ENCODE data around the gene TMEM151B.

TMEM151B gene

DNA sequence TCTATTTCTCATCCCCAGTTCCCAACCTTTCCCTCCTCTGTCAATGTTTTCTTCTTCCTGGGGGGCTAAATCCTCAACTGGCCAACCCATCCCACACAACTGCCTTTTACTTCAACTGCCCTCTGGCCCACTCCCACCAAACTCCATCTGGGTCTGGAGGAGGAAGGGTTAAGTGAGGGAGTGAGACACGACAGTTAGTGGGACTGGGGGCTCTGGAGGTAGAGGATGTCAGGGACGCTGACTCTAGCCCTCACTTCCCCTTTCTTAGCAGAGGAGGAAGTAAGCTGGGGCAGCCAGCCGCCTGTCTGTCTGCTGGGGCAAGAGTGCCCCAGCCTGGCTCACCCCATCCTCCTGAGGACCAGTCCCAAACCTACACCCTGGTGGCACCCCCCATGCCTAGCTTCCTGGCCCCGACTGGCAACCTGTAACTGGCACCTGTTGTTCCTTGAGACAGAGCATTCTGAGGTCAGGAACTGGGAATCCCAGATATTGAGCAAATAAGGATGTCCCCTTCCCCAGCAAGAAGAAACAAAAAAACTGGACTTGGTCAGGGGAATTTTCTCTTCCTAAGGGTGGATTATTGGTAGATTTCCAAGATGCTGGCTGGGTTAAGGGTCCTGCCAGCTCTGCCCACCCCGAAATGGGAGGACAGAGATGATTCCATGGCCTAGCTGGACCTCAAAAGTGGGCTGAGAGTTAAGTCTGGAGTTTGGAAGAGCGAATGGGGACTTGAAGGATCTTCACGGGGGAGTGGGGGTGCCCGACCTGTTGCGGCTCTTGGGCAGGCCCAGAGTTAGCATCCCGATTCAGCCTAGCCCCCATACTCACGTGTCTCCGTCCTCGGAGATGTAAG, 5.9 kb upstream of the TMEM151B start:
- DNase-seq (ENCODE audit: low spot score) = no peak

DNA sequence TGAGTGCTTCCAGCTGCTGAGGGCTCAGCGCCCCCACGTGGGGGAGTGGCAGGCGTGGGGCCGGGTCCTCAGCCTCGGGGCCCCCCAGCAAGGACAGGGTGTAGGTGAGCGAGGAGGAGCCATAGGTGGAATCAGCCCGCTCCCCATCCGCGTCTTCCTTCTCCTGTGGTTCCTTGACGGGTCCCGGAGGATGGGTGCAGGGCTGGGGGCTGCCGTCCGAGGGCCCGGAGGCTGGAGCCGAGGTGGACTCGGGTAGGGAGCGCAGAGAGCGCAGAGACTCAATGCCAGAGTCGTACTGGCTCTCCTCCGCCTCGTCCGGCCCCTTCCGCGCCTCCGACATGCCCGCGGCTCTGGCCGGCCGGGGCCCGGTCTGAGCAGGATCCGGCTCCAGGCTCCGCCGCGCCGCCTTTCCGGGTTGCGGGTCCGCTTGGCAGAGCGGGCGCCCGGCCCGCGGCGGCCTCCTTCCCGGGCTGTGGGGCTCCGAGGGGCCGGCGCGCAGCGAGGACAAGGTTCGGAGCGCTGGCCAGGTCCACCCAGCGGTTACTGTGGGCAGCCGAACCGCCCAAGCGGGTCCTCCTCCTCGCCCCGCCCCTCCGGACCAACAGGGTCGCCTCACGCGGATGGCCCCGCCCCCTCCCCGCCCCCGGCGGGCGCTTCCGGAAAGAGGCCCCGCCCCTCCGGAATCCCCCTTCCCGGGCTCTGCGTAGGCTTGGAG, 5.1 kb upstream of the TMEM151B start, which contains the start of gene NFKBIE:
Gene NFKBIE, minus strand, starts transcription at position 545 of the 715 bp plus-strand sequence. Its CDS starts 205 bp downstream, at position 340.
- DNase-seq (ENCODE audit: low spot score) = peak; percentile 82

DNA sequence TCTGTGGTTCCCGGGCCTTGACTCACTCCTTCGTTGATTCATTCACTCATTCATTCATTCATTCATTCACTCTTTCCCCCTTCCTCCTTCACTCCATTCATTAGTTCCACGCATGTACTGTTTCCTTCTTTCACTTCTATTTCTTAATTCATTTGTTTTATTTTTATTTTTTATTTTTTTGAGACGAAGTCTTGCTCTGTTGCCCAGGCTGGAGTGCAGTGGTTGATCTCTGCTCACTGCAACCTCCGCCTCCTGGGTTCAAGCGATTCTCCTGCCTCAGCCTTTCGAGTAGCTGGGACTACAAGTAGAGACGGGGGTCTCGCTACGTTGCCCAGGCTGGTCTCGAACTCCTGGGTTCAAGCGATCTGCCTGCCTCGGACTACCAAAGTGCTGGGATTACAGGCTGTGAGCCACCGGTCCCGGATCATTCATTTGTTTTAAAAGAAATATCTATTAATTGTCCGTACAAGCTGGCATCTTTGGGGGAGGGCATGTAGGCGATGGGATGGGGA, 4.5 kb upstream of the TMEM151B start:
- DNase-seq (ENCODE audit: low spot score) = no peak

DNA sequence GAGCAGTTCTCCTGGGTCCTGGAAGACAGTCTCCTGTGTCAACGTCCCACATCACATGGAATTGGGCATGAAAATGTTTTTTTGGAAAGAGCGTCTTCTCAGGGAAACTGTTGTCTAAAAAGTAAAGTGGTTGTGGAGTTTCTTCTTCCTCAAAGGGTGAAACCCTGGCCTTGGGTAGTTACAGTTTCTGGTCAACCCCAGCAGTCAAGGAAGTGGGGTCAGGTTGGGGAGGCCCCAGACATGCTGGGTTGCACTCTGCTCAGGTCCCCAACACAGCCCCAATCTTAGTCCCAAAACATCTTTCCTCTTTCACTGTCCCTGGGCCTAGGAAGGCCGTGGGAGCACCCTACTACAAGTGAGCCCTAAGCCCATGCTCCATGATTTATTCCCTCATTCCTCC, 3.9 kb upstream of the TMEM151B start:
- no peak for DNase-seq (ENCODE audit: low spot score)

DNA sequence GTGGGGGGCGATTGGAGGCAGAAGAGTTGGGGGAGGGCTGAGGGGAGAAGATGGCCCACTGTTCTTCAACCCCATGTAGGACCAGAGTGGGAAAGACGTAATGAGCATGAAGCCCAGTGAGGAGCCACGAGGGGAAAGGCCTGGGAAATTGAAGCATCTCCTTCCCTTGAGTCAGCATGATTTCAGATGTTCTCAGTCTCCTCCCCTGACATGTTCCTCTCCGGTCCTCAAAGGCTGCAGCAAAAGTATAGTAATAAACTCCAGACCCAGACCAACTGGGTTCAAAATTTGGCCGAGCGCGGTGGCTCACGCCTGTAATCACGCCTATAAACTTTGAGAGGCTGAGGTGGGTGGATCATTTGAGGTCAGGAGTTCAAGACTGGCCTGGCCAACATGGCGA, 3.0 kb upstream of the TMEM151B start:
- DNase-seq (ENCODE audit: low spot score) = no peak

DNA sequence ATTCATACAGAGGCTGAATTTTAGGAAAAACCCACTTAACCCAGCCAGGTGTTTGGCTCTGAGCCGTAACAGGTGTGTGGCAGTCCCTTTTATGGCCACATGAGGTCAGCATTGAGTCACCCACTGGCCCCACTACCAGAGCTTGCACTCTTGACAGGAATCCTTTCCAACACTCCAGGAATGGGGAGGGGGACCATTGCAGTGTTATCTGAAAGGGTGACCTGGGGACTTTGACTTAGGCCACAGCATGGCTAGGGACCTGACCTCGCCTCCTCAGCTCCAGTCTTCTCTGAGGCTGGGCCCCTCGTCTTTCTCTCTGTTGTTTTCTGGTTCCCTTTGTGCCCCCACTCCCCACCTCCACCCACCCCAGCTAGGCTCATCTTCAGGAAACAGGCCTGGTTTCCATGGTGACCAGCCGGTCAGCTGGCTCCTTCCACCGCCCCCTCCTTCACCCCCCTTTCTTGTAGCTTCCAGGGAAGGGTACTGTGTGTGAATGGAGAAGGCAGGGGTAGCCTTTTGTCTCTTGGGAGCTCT, 2.1 kb upstream of the TMEM151B start:
- peak; percentile 82 for DNase-seq (ENCODE audit: low spot score)

DNA sequence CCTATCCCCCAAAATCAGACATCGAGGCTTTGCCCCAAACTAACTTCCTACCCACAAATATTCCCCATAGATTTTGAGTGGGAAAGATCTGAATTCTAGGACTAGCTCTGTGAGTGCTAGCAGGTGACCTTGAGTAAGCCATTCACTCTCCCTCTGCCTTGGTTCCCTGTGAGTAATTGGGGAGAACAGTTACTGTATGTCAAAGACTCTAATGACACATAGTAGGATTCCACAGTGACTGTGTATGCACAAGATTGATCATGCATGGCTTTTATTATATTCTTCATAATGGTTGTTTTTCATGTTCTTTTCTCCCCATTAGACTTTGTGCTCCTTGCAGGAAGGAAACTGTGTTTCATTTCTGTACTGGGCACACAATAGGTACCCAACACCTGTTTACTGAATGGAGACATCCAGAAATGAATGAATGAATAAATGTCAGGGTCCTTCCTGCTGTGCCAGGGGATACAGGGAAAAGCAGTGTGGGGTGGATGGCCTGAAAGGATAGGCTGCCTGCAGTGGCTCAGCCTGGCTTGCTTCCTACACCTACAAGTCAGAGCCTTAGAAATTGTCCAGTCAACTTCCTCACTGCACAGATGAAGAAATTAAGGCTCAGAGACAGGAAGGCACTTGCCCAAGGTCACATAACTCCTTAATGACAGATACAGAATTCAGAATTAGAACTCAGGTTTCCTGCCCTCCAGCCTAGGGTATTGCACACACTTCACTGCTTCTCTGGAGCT, 901 bp upstream of the TMEM151B start:
- no peak for DNase-seq (ENCODE audit: low spot score)

DNA sequence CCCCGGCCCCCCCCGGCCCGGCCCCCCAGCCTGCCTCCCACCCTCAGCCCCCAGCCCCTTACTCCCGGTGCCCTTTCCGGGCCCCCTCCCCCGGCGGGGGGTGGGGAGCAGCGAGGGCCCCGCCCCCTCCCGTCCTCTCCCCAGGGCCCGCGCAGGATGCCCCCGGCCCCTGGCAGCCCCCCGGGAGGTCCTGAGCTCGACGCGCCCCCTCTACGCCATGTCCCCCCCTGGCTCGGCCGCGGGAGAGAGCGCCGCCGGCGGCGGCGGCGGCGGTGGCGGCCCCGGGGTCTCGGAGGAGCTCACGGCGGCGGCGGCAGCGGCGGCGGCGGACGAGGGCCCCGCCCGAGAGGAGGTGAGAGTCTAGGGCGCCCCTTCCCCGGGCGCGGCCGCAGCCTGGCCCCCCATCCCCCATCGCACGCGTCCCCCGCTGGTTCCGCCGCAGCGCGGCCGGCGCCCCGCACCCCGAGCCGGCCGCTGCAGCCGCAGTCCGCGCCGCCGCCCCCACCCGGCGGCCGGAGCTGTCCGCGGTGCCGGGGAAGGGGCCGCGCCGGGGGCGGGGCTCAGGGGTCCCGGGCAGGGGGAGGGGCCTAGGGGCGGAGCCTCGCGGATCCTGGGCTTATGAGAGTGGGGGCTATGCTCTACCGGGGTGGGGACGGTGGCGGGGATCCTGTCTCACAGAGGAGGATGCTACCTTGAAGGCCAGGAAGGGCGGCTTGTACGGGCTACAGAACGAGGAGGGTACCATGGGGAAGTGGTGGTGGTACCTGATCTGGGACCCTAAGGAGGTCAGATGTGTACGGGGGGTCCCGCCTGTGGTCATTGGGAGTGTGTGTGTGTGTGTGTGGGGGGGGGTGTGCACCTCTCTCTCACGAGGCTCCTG, 516 bp downstream of the TMEM151B start:
- DNase-seq (ENCODE audit: low spot score) = no peak

DNA sequence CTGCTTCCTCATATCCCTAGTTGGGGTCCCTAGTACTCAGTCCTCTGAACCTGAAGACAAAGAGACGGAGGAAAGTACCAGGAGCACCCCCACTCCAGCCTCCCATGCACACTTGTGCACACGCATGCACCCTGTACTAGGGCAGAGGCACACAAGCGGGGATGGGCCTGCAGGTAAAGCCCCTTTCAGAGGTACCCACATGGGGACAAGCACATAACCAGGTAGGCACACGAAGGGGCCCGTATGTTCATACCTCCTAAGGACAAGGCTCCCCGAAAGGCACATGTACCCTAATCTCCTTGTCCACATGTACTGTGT, 1.1 kb downstream of the TMEM151B start:
- DNase-seq (ENCODE audit: low spot score) = no peak

DNA sequence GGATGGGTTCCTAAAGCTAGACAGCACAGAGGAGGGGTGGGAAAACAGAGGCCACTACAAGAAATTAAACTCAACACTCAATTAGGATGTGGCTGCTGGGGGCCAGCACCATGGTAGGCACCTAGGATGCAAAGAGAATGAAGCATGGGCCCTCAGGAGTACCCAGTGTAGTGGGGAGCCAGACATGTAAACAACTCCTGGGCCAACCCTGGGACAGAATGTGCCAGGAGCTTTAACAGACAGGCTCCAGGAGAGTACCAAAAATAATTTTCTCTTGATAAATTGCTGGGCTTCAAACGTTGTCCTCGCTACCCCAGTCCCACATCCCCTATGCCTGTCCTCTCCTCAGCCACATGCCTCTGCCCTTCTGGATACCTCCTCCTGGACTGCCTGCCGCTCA, 1.7 kb downstream of the TMEM151B start:
- peak; percentile 75 for DNase-seq (ENCODE audit: low spot score)

DNA sequence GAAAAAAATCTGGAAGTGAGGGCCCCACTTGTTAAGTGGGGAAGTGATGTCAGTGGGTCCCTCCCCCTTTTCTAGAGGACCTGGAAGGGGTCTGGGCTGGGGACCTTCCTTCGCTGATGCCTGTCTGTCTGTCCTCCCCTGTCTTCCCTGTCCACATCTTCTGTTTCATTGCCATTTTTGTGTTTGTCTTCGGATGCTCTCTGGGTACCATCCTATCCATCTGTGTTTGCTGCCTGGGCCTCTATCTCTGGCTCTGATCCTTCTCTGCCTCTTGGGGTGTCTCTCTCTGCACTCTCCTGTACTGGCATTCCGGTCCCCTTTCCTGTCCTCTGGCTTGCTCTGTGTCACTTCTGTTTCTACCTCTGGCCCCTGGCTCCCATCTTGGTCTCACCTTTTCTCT, 2.3 kb downstream of the TMEM151B start:
- no peak for DNase-seq (ENCODE audit: low spot score)

DNA sequence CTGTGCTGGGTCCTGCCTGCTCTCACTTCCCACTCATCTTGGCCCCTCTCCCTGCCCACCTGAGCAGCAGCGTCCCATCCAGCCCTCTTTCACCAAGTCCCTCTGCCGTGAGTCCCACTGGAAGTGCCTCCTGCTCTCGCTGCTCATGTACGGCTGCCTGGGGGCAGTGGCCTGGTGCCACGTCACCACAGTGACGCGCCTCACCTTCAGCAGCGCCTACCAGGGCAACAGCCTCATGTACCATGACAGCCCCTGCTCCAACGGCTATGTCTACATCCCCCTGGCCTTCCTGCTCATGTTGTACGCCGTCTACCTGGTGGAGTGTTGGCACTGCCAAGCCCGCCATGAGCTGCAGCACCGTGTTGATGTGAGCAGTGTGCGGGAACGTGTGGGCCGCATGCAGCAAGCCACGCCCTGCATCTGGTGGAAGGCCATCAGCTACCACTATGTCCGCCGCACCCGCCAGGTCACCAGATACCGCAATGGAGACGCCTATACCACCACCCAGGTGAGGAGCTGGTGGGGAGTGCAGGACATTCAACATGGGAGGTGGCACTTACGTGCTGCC, 2.8 kb downstream of the TMEM151B start:
- DNase-seq (ENCODE audit: low spot score) = peak; percentile 72

DNA sequence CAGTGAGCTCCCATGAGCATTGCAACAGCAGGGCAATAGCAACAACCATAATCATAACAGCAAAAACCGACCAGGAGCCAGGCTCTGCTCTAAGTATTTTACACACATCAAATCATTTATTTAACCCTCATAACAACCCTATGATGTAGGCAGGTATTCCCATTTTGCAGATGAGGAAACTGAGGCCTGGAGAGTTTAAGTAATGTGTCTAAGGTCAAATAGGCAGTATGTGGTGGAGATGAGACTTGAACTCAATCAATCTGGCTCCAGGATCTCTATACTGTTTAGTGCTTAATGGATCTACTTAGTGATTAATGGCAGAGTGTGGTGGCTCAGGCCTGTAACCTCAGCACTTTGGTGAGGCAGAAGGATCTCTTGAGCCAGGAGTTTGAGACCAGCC, 3.4 kb downstream of the TMEM151B start:
- no peak for DNase-seq (ENCODE audit: low spot score)

DNA sequence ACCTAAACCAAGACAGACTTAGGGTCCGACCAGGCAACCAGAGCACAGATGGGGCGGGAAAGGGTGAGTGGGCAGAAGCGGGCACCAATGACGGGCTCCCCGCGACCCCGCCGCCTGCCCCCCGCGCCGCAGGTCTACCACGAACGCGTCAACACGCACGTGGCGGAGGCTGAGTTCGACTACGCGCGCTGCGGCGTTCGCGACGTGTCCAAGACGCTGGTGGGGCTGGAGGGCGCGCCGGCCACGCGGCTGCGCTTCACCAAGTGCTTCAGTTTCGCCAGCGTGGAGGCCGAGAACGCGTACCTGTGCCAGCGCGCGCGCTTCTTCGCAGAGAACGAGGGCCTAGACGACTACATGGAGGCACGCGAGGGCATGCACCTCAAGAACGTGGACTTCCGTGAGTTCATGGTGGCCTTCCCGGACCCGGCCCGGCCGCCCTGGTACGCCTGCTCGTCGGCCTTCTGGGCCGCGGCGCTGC, 5.1 kb downstream of the TMEM151B start:
- no peak for DNase-seq (ENCODE audit: low spot score)

DNA sequence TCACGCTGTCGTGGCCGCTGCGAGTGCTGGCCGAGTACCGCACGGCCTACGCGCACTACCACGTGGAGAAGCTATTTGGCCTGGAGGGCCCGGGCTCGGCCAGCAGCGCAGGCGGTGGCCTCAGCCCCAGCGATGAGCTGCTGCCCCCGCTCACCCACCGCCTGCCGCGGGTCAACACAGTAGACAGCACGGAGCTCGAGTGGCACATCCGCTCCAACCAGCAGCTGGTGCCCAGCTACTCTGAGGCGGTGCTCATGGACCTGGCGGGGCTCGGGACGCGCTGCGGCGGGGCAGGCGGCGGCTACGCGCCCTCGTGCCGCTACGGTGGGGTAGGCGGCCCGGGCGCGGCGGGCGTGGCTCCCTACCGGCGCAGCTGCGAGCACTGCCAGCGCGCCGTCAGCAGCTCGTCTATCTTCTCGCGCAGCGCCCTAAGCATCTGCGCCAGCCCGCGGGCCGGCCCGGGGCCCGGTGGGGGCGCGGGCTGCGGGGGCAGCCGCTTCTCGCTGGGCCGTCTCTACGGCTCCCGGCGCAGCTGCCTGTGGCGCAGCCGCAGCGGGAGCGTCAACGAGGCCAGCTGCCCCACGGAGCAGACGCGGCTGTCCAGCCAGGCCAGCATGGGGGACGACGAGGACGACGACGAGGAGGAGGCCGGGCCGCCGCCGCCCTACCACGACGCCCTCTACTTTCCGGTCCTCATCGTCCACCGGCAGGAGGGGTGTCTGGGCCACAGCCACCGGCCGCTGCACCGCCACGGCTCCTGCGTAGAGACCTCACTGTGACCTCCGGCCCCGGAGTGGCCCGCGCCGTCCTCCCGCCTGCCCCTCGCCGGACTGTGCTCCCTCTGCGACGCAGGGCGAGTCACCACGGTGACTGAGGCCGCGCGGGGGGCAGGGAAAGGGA, 5.7 kb downstream of the TMEM151B start:
- DNase-seq (ENCODE audit: low spot score) = no peak

DNA sequence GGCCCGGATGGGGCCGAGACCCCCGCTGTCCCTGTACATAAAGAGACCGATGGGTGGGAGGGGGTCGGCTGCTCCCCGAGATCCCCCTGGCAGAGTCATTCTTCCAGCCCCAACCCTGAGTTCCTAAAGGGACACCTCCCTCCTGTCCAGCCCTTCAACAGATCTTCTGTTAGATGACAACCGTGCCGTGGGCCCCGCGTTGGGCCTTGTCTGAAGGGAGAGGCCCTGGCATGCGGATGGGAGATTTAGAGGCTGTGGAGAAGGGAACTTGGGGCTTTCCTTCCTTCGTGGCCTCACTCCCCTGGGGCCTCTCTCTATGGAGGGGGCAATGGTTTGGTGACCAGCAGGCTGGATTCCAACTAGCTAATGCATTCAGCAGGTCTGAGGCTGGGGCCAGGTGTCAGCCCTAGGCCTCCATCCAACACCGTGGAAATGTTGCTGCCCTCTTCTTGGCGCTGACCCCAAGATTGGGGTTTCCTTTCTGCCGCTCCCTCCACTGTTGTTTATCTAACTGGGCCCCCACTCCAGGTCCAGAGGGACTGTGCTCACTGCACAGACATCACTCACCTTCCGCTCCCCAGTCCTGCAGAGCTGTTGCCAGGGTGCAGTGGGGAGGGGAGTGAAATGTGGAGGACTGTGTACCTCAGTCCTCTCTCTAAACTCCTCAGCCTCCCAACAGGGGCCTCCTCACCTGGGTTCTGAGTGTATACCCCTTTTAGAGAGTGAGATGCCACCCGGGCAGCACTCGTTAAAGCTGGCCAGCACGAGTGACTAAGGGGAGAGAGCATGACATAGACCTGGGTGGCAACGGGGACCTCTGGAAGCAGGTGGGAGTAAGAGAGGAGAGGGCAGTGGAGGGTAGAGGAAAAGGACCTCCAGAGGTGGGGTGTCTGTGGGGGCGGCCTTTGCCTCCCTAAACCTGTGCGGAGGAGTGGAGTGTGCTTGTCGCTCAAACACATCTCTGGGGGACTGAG, 6.7 kb downstream of the TMEM151B start:
- peak; percentile 91 for DNase-seq (ENCODE audit: low spot score)

DNA sequence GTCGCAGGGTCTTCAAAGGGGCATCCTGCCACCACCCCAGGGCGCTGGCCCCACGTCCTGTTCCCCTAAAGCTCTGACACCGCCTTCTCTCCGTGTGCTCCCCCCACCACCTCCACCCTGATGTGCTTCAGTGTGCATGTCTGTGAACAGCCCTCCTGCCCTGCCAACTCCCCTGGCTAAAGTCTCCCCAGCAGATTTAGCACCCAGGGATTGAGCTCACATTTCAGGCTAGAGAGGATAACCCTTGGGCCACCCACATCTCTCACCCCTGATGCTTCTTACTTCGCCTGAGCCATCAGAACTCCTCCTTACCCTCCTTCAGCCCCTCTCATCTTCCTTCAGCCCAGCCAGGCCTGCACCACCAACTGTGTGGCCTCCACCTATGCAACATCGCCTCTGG, 7.5 kb downstream of the TMEM151B start:
- DNase-seq (ENCODE audit: low spot score) = no peak

DNA sequence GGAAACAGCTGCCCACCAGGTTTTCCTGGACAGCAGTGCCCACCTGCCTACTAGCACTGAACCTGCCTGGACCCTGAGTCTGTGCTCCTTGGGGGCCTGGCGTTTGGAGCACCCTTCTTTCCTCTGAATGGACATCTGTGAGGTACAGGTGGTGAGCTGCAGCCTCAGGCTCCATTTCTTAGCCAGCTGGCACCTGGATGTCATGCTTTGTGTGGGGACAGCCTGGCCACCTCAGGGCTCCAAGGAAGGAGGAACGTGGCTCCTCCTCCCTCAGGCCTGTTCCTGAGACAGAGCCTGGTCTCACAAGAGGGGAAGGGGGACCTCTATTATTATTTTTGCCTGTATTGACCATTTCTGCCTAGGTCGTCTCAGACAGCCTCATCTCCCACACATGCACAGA, 8.1 kb downstream of the TMEM151B start:
- DNase-seq (ENCODE audit: low spot score) = peak; percentile 95

Data from cerebellar cortex (tissue), 1 donor.